HG02840 (cell line): ENCODE measurements around the gene CNOT10.
"Not testable (repeated sequence)": the region's sequence is repeated elsewhere in the genome, so short reads cannot be mapped to it uniquely, and the experiment has no call there.

Source experiments
- ATAC-seq: cut with Tn5 transposase; IDR thresholded peaks from one replicate; pipeline ENCODE4 v1.9.1; 2021; ENCODE audit warnings: mild to moderate bottlenecking, moderate library complexity, moderate number of reproducible peaks; ENCODE audit not compliant: unreplicated experiment, low FRiP score

CNOT10 gene

GRCh38 chr3:32684800-32685542, at the start of gene CNOT10:
Gene CNOT10 (plus strand): TSS chr3:32685188. CDS start chr3:32685461, 273 bp downstream.
- peak; percentile 99 for ATAC-seq

- ATAC-seq: no peak
Observed at GRCh38 chr3:32640939-32641338, 44.0 kb upstream of the CNOT10 start.

GRCh38 chr3:32641356-32641755, 43.6 kb upstream of the CNOT10 start:
- no peak for ATAC-seq

GRCh38 chr3:32643354-32643753, 41.6 kb upstream of the CNOT10 start:
- ATAC-seq: no peak

- no peak for ATAC-seq
Observed at GRCh38 chr3:32643816-32644215, 41.2 kb upstream of the CNOT10 start.

GRCh38 chr3:32644380-32644779, 40.6 kb upstream of the CNOT10 start:
- ATAC-seq: no peak

GRCh38 chr3:32646761-32647160, 38.2 kb upstream of the CNOT10 start:
- ATAC-seq: no peak

GRCh38 chr3:32652337-32653100, 32.5 kb upstream of the CNOT10 start:
- ATAC-seq: not testable (repeated sequence)

GRCh38 chr3:32655167-32655566, 29.8 kb upstream of the CNOT10 start:
- ATAC-seq: no peak

GRCh38 chr3:32660634-32661033, 24.4 kb upstream of the CNOT10 start:
- no peak for ATAC-seq

- no peak for ATAC-seq
Observed at GRCh38 chr3:32662647-32663046, 22.3 kb upstream of the CNOT10 start.

GRCh38 chr3:32664630-32665075, 20.3 kb upstream of the CNOT10 start:
- not testable (repeated sequence) for ATAC-seq

GRCh38 chr3:32667072-32667582, 17.9 kb upstream of the CNOT10 start:
- no peak for ATAC-seq

GRCh38 chr3:32669226-32669625, 15.8 kb upstream of the CNOT10 start:
- not testable (repeated sequence) for ATAC-seq

- ATAC-seq: not testable (repeated sequence)
Observed at GRCh38 chr3:32673730-32674129, 11.3 kb upstream of the CNOT10 start.

- no peak for ATAC-seq
Observed at GRCh38 chr3:32675164-32675563, 9.8 kb upstream of the CNOT10 start.

- ATAC-seq: no peak
Observed at GRCh38 chr3:32675650-32676049, 9.3 kb upstream of the CNOT10 start.

- no peak for ATAC-seq
Observed at GRCh38 chr3:32681811-32682210, 3.2 kb upstream of the CNOT10 start.

GRCh38 chr3:32684029-32684799, 774 bp upstream of the CNOT10 start:
- no peak for ATAC-seq

- ATAC-seq: peak; percentile 3
Observed at GRCh38 chr3:32685543-32686185, 676 bp downstream of the CNOT10 start.
